GM18520 (cell line): ENCODE measurements around the gene NRG2.

ENCODE experiments used
- ATAC-seq: cut with Tn5 transposase; IDR thresholded peaks from one replicate; pipeline ENCODE4 v1.9.1; 2021; ENCODE audit not compliant: unreplicated experiment

The NRG2 gene

GRCh38 chr5:139951296-139951924, 91.7 kb downstream of the NRG2 start:
- ATAC-seq = no peak

GRCh38 chr5:139950436-139950835, 92.7 kb downstream of the NRG2 start:
- no peak for ATAC-seq

- ATAC-seq = no peak
Observed at GRCh38 chr5:139949710-139950109, 93.4 kb downstream of the NRG2 start.

- ATAC-seq = no peak
Observed at GRCh38 chr5:139947727-139948126, 95.4 kb downstream of the NRG2 start.

- no peak for ATAC-seq
Observed at GRCh38 chr5:139946440-139946839, 96.7 kb downstream of the NRG2 start.

- no peak for ATAC-seq
Observed at GRCh38 chr5:139946006-139946405, 97.1 kb downstream of the NRG2 start.

GRCh38 chr5:139942243-139942642, 100.9 kb downstream of the NRG2 start:
- ATAC-seq = no peak

- ATAC-seq = no peak
Observed at GRCh38 chr5:139930406-139930805, 112.7 kb downstream of the NRG2 start.

DNA sequence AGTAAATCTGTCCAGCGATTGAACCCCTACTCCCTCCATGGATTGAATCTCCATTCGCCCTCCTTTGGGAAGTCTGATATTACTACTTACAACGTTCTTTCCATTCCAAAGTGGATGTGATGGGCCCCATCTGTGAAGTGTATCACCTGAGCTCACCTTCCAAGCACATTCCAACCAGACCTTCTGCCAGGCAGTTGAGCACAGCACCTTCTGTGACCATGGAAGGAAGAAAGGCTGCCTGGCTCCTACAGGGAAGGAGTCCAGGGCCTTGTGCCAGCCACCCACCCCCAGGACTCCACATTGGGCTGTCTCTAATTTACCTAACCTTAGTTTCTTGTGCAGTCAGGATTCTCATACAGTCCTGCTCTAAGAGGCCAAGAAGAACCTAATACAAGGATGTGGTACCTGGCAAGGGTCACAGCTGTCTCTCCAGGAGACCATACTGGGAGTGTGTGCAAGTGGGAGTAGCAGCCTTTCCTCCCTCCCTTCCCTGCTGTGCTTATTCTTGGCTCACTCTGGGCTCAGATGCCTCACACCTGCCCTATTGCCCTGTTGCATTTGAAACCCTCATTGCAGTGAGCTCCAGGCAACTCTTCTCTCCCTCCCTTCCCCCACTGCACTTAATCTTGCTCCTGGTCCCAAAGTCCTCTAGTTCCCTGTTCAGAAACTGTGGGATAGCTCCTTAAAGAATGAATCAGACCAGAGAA, 116.1 kb downstream of the NRG2 start:
- no peak for ATAC-seq

DNA sequence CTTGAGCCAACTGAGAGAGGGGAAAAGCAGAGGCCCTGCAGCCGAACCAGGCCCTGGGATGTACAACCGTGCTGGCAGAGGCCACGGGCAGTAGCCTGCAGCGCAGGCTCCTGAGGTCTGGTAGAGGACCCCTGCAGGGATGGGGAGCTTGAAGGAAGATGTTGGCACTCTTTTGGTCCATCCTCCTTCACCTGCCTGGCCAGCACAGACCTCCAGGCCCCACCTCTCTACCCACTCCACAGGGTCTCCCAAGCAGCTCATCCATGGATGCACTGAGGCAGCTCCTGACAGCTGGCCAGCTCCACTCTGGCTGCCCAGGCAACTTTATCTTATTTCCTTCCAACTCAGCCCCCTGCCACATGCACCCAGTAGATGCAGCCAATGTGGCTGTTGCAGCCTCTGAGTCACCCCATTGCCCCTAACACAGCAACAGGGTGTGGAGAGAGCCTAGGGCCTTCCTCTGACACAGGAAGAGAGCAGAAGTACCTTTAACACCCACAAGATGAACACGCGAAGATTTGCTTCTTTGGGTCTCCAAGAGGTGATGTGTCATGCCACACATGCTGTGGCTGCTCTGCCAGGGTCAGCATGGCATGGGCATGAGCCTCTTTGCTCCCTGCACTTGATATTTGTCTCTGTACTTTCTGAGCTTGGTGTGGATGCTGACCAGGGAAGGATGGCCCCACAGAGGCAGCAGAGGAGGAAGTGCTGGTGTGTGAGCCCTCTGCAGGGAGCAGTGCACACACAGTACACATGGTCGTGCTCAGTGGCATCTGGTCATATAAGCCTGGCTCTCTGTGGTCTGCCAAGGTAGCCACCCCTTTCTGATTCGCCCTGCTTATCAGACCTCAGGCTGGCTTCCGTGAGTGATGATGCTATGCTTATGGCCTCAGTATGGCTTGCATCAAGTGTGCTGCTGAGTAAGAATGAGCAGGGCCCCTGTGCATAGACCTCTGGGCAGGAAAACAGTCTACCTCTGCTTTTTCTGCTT, 117.2 kb downstream of the NRG2 start:
- no peak for ATAC-seq

- ATAC-seq = no peak
Observed at GRCh38 chr5:139925216-139925562, 117.9 kb downstream of the NRG2 start.

- no peak for ATAC-seq
Observed at GRCh38 chr5:139924294-139925215, 118.5 kb downstream of the NRG2 start.

DNA sequence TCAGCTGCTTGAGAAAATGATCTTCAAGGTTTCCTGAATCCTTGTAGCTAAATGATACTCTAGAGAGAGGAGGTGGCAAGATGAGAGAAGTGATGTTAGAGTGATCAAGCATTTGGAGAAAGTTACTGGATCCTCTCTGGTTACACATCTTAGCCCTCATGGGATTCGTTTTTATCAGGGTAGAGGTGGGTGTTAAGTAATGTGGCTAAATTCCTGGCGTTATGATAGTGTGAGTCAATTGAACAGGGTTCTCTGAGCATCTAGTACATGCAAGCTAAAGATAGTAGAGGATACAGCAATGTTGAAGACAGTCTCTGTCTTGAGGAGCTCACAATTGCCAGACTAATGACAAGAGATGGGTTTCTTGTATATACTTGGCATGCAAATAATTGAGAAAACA, 123.8 kb downstream of the NRG2 start:
- no peak for ATAC-seq

GRCh38 chr5:139915834-139916233, 127.3 kb downstream of the NRG2 start:
- no peak for ATAC-seq

DNA sequence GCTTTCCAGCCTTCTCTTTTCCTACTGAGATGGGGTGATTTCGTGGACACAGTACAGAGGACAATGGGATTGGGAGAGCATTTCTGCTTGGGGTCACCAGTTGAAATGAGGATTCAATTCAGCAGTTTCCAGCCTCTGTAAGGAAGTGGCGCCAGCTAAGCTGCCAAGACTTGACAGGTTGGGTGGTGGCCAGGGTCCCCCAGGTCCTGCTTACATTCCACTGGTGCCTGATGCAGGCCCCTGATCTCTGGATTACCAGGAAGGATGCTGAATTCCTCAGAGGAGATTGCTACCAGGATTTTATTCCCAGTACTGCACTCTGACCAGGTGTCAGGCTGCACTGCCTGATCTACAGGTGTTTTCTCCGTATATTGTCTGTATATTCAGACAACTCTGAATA, 127.8 kb downstream of the NRG2 start:
- ATAC-seq = no peak

DNA sequence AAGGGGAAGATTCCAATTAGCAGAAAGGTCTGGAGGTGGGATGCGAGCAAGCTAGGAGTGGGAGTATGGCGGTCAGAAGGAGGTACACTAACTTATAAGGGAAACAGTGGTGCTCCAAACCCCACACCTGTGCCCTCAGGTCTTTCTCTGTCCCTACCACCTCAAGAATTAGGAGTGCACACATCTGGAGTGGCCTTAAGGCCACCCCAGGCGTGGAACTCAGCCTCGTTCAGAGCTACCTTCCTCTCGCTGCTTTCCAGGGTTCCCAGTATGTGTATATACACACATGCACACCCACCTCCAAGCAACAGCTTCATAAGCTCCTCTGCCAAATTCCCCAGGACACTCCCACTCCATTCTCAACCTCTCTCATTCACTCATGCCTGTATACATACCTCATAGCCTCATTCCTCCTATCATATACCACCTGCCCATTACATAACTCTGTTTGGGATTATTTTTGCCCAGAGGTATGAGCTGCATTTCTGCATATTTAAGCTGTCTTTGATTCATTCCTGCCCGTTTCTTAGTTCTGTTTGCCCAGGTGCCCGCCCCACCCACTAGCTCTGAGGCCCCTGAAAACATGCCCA, 128.8 kb downstream of the NRG2 start:
- no peak for ATAC-seq

DNA sequence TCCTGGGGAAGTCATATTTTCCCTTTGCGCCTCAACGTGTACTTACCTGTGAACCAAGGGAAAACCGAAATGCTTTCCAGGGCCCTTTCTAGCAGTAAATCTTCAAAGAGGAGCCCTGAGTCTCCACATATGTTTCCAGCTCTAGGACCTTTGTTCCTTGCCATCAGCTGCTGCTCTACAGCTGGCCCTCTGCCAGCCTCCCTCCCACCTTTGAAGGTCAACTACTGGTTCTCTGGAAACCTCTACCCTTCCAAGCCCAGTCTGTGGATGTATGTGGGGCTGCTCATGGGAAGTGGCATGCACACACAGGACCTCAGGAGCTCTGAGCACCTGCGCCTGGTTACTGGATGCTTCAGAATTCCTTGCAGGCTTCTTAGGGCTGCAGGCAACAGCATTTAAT, 130.3 kb downstream of the NRG2 start:
- no peak for ATAC-seq

DNA sequence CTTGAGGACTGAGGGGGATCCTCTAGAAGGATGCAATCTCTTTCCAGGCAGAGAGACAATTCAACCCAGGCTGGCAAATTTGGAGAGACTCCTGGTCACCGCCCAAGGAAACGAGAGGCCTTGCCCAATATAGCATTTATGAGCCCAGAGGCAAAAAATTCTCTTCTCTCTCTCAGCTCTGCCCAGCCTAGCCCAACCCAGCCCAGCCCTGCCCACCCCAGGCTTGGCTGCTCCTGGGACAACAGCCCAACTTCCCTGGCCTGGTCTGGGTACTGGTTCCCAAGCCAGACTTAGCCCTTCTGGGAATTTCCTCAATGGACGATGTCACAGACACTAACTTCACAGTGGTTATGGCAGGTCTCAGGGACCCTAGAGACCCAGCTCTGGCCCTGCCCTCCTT, 130.9 kb downstream of the NRG2 start:
- no peak for ATAC-seq

- no peak for ATAC-seq
Observed at GRCh38 chr5:139911425-139912120, 131.5 kb downstream of the NRG2 start.

- no peak for ATAC-seq
Observed at GRCh38 chr5:139910901-139911300, 132.2 kb downstream of the NRG2 start.
